ENCODE measurements around the gene CACNA1C.

DNA sequence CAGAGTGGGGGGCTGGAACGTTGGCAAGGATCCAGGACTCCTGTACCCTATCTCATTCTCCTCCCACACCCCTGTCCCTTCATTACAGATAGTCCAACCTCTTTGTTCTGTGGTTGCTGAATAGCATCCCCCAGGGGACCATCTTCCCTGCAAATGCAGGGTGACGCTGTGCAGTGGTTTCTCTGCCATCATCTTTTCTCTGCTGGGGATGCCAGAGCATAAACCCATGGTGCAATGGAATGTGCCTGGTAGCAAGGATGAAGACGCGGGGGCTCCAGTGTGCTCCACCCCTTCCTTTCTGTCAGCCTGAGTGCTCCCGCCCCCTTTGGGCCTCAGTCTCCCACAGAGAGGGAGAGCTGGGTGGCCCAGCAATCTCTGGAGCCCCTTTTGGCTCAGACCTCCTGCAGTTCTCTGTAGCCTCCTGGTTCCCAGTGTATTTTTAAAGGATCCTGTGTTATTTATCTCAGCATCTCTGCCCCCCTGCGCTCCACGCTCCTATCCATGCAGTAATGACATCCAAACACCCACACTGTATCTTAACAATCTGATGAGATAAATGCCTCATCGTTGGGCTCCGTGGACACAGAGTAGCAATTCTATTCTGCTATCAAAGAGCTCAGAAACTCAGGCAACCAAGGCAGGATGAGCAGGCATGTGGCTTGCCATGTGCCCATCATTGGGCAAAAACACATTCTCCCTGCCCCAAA lies 212.8 kb downstream of the CACNA1C start:
- TF ChIP-seq CTCF (IDR thresholded peaks at IDR 0.05): no peak
- no peak for TF ChIP-seq POLR2A (IDR thresholded peaks at IDR 0.05)

All from esophagus squamous epithelium (tissue), 4 donors.